Activated naive CD4-positive, alpha-beta T cell treated with Interleukin-2 at 50 U/mL for 16 hours (primary cell): ENCODE measurements around the gene G6PC3.

ENCODE experiments used
- DNase-seq: peaks from one replicate; pipeline ENCODE4 v3.0.0-alpha.2; 2020

G6PC3 gene

GRCh38 chr17:44062871-44063270 lies 7.7 kb upstream of the G6PC3 start:
- no peak for DNase-seq

- no peak for DNase-seq
These were observed 6.6 kb upstream of the G6PC3 start for GRCh38 chr17:44063704-44064639.

- peak; percentile 16 for DNase-seq
These were observed 4.8 kb upstream of the G6PC3 start for GRCh38 chr17:44065668-44066203.

- peak; percentile 92 for DNase-seq
These were observed 4.2 kb upstream of the G6PC3 start, which contains the start of gene LSM12 for GRCh38 chr17:44066204-44066930. LSM12 (minus strand) TSS chr17:44066671; CDS start chr17:44066587, 84 bp downstream.

GRCh38 chr17:44067545-44067940 lies 3.0 kb upstream of the G6PC3 start:
- no peak for DNase-seq

- DNase-seq: no peak
These were observed 521 bp upstream of the G6PC3 start for GRCh38 chr17:44069974-44070454.

GRCh38 chr17:44071198-44071520 lies 624 bp downstream of the G6PC3 start:
- no peak for DNase-seq

GRCh38 chr17:44071772-44072171 lies 1.2 kb downstream of the G6PC3 start:
- DNase-seq: no peak

GRCh38 chr17:44074231-44074910 lies 3.8 kb downstream of the G6PC3 start:
- DNase-seq: no peak

- DNase-seq: no peak
These were observed 4.4 kb downstream of the G6PC3 start for GRCh38 chr17:44074911-44075285.

GRCh38 chr17:44075598-44076293 lies 5.2 kb downstream of the G6PC3 start:
- DNase-seq: no peak

- DNase-seq: no peak
These were observed 6.4 kb downstream of the G6PC3 start for GRCh38 chr17:44076716-44077594.

- no peak for DNase-seq
These were observed 7.0 kb downstream of the G6PC3 start for GRCh38 chr17:44077595-44077909.

GRCh38 chr17:44078412-44078811 lies 7.9 kb downstream of the G6PC3 start:
- DNase-seq: no peak

GRCh38 chr17:44079877-44080821 lies 9.6 kb downstream of the G6PC3 start:
- no peak for DNase-seq

GRCh38 chr17:44081681-44082080 lies 11.1 kb downstream of the G6PC3 start:
- DNase-seq: no peak

GRCh38 chr17:44082256-44082927 lies 11.9 kb downstream of the G6PC3 start:
- no peak for DNase-seq

- no peak for DNase-seq
These were observed 12.8 kb downstream of the G6PC3 start for GRCh38 chr17:44083250-44083849.

- peak; percentile 46 for DNase-seq
These were observed 13.6 kb downstream of the G6PC3 start for GRCh38 chr17:44084131-44084538.
